Right lobe of liver (tissue), 4 donors: ENCODE data around the gene CPED1.

Source experiments
- CTCF ChIP-seq, 4 donors: fragments of 200-600 bp in 3 of 4; fragments of 450-650 bp in 1 of 4; IDR thresholded peaks; one replicate each; pipeline versions ENCODE4 v1.5.1 to v1.8.0; 2016 to 2022; ENCODE audit warnings: antibody characterized with exemption in 4 of 4, mild to moderate bottlenecking in 2 of 4
- POLR2A ChIP-seq: fragments of 450-650 bp; IDR thresholded peaks from one replicate; pipeline ENCODE4 v1.6.1; 2017; ENCODE audit warnings: antibody characterized with exemption, mild to moderate bottlenecking
- donor health status: DM: no; HTN: no; CAD: no.
- donor health status: DM: no; HTN: no; CAD: no.
- donor health status: DM: no; HTN: yes; CAD: no.

- TF ChIP-seq CTCF (IDR thresholded peaks at IDR 0.05) (no peak), POLR2A (no peak)
These were observed 84.3 kb downstream of the CPED1 start for GRCh38 chr7:121072826-121073225.
